SK-N-SH treated with all-trans-retinoic acid at 6 μM for 48 hours (cell line): Measurements from ENCODE around the gene SYNE3.

Experiments used
- CREB5 ChIP-seq: fragments of 250-450 bp; sonication (Bioruptor Pico); IDR thresholded peaks from 2 replicates; pipeline ENCODE4 v1.5.1; 2020; ENCODE audit warnings: low read depth, mild to moderate bottlenecking, moderate library complexity
- ESRRG ChIP-seq: fragments of 250-450 bp; sonication (Bioruptor Pico); IDR thresholded peaks from 2 replicates; pipeline ENCODE4 v1.6.1; 2021; ENCODE audit warnings: mild to moderate bottlenecking
- ISL1 ChIP-seq: fragments of 250-450 bp; sonication (Bioruptor Pico); IDR thresholded peaks from 2 replicates; pipeline ENCODE4 v2.1.2; 2022; ENCODE audit warnings: mild to moderate bottlenecking, moderate library complexity
- POU6F1 ChIP-seq: fragments of 250-450 bp; sonication (Bioruptor Pico); IDR thresholded peaks from 2 replicates; pipeline ENCODE4 v1.8.0; 2021; ENCODE audit warnings: low read depth, mild to moderate bottlenecking, moderate library complexity, borderline replicate concordance
- SNAI2 ChIP-seq: fragments of 250-450 bp; sonication (Bioruptor Pico); IDR thresholded peaks from 2 replicates; pipeline ENCODE4 v1.5.0; 2020; ENCODE audit warnings: mild to moderate bottlenecking, moderate library complexity
- ZFP3 ChIP-seq: fragments of 250-450 bp; sonication (Bioruptor Pico); IDR thresholded peaks from 2 replicates; pipeline ENCODE4 v1.5.0; 2020; ENCODE audit warnings: mild to moderate bottlenecking, moderate library complexity

GRCh38 chr14:95507701-95508103 is 8.7 kb downstream of the SYNE3 start:
- no peak for TF ChIP-seq CREB5 (CRISPR knock-in tag)
- TF ChIP-seq POU6F1 (CRISPR knock-in tag) = no peak
- TF ChIP-seq ESRRG = no peak
- TF ChIP-seq SNAI2 (CRISPR knock-in tag) = no peak
- TF ChIP-seq ISL1 = no peak
- no peak for TF ChIP-seq ZFP3
